ENCODE measurements around the gene RTEL1.
"Not testable (repeated sequence)": the region's sequence is repeated elsewhere in the genome, so short reads cannot be mapped to it uniquely, and the experiment has no call there.

RTEL1 gene

DNA sequence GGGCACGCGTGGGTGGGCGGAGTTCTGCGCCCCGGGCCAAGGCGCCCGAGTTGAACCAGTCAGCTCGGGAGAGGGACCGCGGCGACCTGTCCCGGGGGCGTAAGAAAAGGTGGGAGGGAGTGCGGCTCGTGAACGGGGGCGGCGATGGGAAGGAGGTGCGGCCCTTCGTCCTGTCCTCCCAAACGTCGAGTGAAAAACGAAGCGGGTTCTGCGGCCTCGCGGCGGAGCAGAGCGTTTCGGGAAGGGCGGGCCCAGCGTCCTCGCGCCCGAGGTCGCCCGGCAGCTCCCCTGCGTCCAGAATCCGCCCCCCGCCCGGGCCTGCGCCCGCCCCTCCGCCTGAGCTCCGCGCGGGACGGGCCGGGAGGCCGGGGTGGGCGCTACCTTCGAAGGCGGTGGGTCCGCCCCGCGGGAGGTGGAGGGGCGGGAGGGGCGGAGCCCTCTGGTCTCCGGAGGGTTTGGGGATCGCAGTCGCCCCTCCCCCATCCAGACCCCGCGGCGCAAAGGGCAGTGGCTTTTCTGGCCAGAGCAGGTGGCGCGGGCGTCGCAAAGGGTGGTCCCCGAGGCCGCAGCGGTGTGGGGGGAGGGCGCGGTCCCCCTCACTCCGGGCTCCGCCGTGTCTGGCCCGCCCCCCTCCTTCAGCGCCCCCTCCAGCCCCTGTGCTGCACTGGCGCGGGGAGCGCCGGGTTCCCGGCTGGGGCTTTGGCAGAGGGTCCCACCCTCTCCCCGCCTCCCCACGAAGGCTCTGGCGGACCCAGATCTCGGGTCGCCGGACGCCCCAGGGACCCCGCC is 5.7 kb upstream of the RTEL1 start:
- DNase-seq (ENCODE audit: low read depth), result no peak

DNA sequence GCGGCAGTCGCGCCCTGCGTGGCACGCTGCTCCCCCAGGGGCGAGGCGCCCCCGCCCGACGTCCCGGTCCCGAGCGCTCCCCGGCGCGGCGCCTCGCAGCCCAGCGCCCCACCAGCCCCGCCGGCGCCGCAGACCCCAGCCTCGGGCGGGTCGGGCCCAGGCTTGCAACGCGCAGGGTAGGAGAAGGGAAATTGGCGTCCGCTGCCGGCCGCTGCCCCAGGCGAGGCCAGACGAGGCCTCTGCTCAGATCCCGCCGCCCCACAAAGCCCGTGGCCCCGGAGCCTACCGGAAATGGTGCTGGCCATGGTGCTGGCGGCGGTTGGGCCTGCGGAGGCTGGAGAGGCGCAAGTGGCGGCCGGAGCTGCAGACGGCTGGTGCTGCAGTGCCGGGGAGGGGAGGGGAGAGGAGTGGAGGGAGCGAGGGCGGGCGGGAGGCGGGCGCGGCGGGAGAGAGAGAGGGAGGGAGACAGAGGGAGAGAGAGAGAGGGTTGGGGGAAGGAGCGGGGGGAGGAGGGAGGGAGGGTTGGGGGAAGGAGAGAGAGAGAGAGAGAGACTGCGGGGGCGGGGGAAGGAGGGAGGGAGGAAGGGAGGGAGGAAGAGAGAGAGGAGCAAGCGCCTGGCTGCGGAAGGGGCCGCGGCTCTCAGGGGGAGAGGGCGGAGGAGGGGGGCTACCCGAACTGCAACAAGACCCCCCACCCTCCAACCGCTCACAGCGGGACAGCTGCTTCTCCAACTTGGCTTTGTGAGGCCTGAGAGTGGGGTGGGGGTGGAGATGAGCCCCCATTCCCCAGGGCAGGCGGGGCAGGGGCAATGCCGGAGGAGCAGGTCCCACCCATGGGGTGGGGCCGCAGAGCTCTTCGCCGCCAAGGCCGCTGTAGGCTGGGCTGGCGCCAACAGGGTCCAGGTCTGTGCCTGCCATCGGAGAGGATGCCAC is 4.8 kb upstream of the RTEL1 start, which contains the start of gene STMN3:
TSS of gene STMN3 (minus strand) at position 384 of the 933 bp plus-strand sequence. CDS start at position 305, 79 bp downstream.
- DNase-seq (ENCODE audit: low read depth), result peak; percentile 80

GRCh38 chr20:63653974-63654668 is 4.0 kb upstream of the RTEL1 start:
- no peak for DNase-seq (ENCODE audit: low read depth)

DNA sequence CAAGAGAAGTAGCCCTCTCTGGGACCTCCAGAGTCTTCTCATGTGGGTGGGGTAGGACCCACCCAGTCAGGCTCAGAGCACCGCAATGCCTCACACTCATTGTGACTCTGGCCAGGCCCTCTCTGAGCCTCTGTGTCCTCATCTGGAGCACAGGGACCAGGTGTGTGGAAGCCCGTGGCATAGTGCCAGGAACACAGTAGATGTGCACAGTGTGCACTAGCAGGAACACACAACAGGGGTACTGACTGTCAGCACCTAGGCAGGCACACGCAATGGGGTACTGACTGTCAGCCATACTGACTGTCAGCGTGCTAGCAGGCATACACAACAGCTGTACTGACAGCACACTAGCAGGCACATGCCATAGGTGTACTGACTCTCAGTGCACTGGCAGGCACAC is 2.9 kb upstream of the RTEL1 start:
- DNase-seq (ENCODE audit: low read depth), result no peak

DNA sequence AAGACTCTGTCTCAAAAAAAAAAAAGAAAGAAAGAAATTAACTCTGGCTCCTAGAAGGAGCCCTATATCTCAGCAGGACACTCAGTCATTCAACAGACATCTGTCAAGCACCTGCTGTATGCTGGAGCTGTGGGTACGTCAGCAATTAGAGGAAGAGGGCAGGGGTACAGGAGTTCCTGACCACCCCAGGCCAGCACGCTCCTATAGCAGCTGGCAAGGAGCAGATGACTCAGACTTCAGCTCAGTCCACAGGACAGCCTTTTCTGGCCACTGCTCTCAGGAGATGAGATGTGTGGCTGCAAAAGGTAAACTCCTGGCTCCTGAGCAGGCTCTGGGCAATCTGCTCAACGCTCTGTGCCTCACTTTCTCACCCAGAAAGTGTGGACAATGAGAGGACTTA is 1.7 kb upstream of the RTEL1 start:
- no peak for DNase-seq (ENCODE audit: low read depth)

GRCh38 chr20:63657260-63657936 is 714 bp upstream of the RTEL1 start:
- DNase-seq (ENCODE audit: low read depth), result no peak

DNA sequence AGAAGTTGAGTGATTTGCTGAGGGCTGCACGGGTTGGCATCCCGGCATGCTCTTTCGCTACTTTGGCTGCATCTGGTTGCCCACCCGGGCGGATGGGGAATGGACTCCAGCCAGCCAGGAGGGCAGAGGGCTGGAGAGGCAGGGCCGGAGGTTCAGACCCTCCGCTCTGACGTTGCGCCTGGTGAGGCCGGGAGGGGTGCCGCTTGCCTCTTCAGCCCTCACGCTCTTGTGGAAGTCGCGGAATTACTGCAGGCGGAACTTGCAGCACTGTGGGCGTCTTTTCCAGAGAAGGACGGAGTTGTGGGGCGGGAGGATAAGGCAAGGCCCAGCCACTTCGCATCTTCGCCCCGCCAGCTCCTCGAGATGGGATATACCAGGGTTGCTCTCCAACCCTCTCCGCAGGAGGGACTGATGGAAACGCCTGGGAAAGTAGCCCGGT is 656 bp downstream of the RTEL1 start:
- no peak for DNase-seq (ENCODE audit: low read depth)

DNA sequence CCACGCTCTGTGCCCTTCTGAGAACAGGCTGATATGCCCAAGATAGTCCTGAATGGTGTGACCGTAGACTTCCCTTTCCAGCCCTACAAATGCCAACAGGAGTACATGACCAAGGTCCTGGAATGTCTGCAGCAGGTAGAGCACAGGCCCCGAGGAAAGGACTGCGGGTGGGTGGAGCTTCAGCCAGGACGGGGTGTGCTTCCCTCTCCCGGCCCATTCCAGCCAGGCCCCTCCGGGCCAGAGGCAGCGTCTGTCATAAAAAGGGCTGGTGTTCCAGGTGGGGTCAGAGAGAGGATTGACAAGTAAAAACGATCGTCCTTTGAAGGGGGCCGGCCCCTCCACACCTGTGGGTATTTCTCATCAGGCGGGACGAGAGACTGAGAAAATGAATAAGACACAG is 1.3 kb downstream of the RTEL1 start:
- DNase-seq (ENCODE audit: low read depth), result no peak

- not testable (repeated sequence) for DNase-seq (ENCODE audit: low read depth)
Measured at GRCh38 chr20:63660174-63660573, 2.1 kb downstream of the RTEL1 start.

DNA sequence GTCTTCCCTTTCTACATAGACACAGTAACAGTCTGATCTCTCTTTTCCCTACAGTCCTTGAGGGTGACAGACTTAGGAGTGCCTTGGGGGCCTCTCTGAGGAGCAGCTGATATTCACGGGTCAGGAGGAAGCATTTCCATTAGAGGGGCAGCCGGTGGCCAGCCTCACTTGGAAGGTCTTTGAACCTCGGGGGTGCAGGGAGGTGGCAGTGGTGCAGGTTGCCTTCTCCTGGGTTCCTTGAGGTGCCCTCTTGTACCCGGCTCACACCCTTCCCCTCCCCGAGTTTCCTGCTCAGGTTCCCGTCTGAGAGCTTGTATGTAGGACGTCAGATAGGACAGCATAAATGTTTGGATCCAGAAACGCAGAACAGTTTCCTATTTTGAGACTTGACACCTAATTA is 2.5 kb downstream of the RTEL1 start:
- DNase-seq (ENCODE audit: low read depth), result no peak

GRCh38 chr20:63661108-63661507 is 3.0 kb downstream of the RTEL1 start:
- no peak for DNase-seq (ENCODE audit: low read depth)

GRCh38 chr20:63661959-63662812 is 4.1 kb downstream of the RTEL1 start:
- DNase-seq (ENCODE audit: low read depth), result no peak

GRCh38 chr20:63662813-63663189 is 4.7 kb downstream of the RTEL1 start:
- DNase-seq (ENCODE audit: low read depth), result no peak

DNA sequence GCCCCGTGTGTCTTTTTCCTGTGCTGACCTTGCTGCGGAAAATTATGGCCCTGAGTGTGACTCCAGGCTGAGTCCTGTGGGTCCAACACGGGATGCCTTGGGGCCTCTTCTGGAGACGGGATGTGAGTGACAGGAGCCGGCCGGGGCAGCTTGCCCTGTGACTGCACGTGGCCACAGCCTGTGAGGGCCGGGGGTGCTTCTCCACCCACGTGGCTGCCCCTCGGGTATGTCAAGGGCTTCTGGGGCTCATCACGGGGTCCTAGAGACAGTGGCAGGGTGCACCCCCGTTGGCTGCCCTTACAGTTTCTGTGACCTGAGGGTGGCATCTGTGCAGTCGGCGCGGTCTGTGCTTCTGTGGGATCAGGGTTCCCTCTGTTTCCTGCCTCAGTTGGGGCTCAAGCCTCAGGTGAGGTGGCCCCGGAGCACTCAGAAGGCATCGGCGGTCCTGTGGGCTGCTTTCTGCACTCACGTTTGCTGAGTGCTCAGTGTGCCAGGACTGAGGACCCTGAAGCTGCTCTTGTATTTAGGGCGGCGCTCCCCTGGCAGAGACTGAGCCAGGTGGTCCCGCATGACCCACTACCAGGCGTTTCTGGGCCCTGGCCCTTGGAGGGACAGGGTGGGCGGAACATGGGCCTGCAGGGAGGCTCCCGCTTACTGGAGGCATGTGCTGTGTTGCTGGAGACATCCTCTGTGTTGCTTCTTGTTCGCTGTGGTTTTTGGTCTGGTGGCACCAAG is 5.4 kb downstream of the RTEL1 start:
- no peak for DNase-seq (ENCODE audit: low read depth)

GRCh38 chr20:63664143-63664851 is 6.2 kb downstream of the RTEL1 start:
- DNase-seq (ENCODE audit: low read depth), result no peak

GRCh38 chr20:63664861-63665594 is 6.9 kb downstream of the RTEL1 start:
- no peak for DNase-seq (ENCODE audit: low read depth)

DNA sequence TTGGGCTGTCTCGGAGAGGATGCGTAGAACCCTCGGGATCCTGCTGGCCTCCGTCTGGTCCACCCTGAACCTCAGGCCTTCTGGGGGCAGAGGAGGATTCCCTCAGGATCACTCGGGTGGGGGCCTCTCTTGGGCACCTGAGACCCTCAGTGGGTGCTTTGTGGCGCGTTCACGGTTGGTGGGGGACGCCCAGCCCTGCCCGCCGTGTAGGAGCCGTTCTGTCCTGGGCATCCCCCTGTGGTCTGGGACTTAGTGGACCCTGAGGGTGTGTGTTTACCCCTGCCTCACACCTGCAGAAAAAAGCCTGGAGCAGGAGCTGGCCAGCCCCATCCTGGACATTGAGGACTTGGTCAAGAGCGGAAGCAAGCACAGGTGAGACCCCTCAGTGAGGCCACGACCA is 7.6 kb downstream of the RTEL1 start:
- no peak for DNase-seq (ENCODE audit: low read depth)

GRCh38 chr20:63667858-63668257 is 9.7 kb downstream of the RTEL1 start:
- DNase-seq (ENCODE audit: low read depth), result no peak

- DNase-seq (ENCODE audit: low read depth), result no peak
Measured at GRCh38 chr20:63668351-63668750, 10.2 kb downstream of the RTEL1 start.

Data from fibroblast of the conjunctiva (primary cell).